Gastrocnemius medialis (tissue), 4 donors: ENCODE measurements around the gene PLEKHA4. TPM values are rescaled to one million over a fixed set of nuclear protein-coding genes. Genes with fewer than 3 reads are reported as not detected.
A peak's percentile ranks its signal among the peaks of the same experiment; 100 is the strongest.

Experiments
- ATAC-seq, 2 donors: fragments of 150-250 bp; one replicate each; pipeline ENCODE4 v1.9.1; 2016
- DNase-seq, 2 donors: peaks; one replicate each; pipeline ENCODE4 v3.0.0-alpha.2; 2019
- H3K27ac ChIP-seq, 4 donors: fragments of 200-600 bp; sonication (generic); 1 replicate in 1 of 4; 2 replicates in 3 of 4; pipeline ENCODE4 v1.5.1; 2016 to 2018; ENCODE audit warnings: mild to moderate bottlenecking in 2 of 4, moderate library complexity in 1 of 4
- H3K27me3 ChIP-seq, 3 donors: fragments of 200-600 bp; sonication (generic) in 2 of 3; 1 replicate in 1 of 3; 2 replicates in 2 of 3; pipeline versions ENCODE4 v1.5.1 to v1.6.0; 2016 to 2019; ENCODE audit warnings: mild to moderate bottlenecking in 1 of 3, moderate library complexity in 1 of 3
- H3K36me3 ChIP-seq, 2 donors: fragments of 200-600 bp; sonication (generic) in 1 of 2; one replicate each; pipeline ENCODE4 v1.5.1; 2017 to 2018
- H3K4me1 ChIP-seq, 2 donors: fragments of 200-600 bp; sonication (generic) in 1 of 2; one replicate each; pipeline ENCODE4 v1.5.1; 2016 to 2017; ENCODE audit warnings: mild to moderate bottlenecking in 2 of 2
- H3K4me3 ChIP-seq, 4 donors: fragments of 200-600 bp; sonication (generic) in 3 of 4; 1 replicate in 1 of 4; 2 replicates in 3 of 4; pipeline ENCODE4 v1.5.1; 2016 to 2019; ENCODE audit warnings: mild to moderate bottlenecking in 2 of 4
- H3K9me3 ChIP-seq, 3 donors: fragments of 200-600 bp; sonication (generic) in 2 of 3; 1 replicate in 1 of 3; 2 replicates in 2 of 3; pipeline ENCODE4 v1.5.1; 2016 to 2019
- CTCF ChIP-seq, 5 experiments: fragments of 450-650 bp in 3 of 5; fragments of 200-600 bp in 2 of 5; sonication (generic) in 2 of 5; IDR thresholded peaks in 4 of 5; conservative IDR thresholded peaks in 1 of 5; 1 replicate in 4 of 5; 2 replicates in 1 of 5; pipeline ENCODE4 v1.5.1; 2016 to 2019; ENCODE audit warnings: antibody characterized with exemption in 5 of 5, mild to moderate bottlenecking in 3 of 5, moderate library complexity in 3 of 5
- POLR2A ChIP-seq, 2 donors: fragments of 450-650 bp; IDR thresholded peaks; one replicate each; pipeline ENCODE4 v1.6.1; 2017; ENCODE audit warnings: antibody characterized with exemption in 2 of 2, mild to moderate bottlenecking in 2 of 2, moderate library complexity in 2 of 2
- in situ Hi-C, 4 donors: fragments of 200-750 bp; cut with MboI; loops; one replicate each; pipeline versions ENCODE4 v1.15.0 to v1.8.0; 2017; ENCODE audit warnings: low sequenced_read_pairs in 4 of 4
- intact Hi-C: fragments of 100-400 bp; cut with DNase I; formaldehyde crosslinking; loops from one replicate; pipeline ENCODE4 v1.15.1; 2023; ENCODE audit warnings: low total_unique reads
- total RNA-seq, 4 donors: library from RNA; depleted of rRNA; stranded (reverse); fragments of >200 nt; gene quantifications; one replicate each; pipeline versions ENCODE4 v1.1.0 to v1.2.3, GENCODE V29; 2016

The PLEKHA4 gene
- total RNA-seq, 4 donors from 2014 or later: 3.4 to 9.7 (median 6.3) TPM

- in situ Hi-C loops: no loop called here
- ATAC-seq: no peak
- TF ChIP-seq CTCF (IDR thresholded peaks at IDR 0.05 in 4 of 5, conservative IDR thresholded peaks at IDR 0.05 in 1 of 5): no peak
- TF ChIP-seq POLR2A (IDR thresholded peaks at IDR 0.05): no peak
- H3K27ac ChIP-seq: no peak overlapping the region
- no peak overlapping the region for H3K4me3 ChIP-seq
- no peaks in the 10 kb centered on the region for H3K9me3 ChIP-seq
- intact Hi-C loops: loop anchor here (2.0 kb wide), 1 partner anchor 22 kb away; no protein-coding TSS in a partner anchor
- no peaks in the 10 kb centered on the region for H3K36me3 ChIP-seq
- DNase-seq: no peak
- H3K27me3 ChIP-seq: no peaks in the 10 kb centered on the region
- no peaks in the 10 kb centered on the region for H3K4me1 ChIP-seq
Measured at GRCh38 chr19:48802623-48803022, 65.8 kb downstream of the PLEKHA4 start.

- H3K27me3 ChIP-seq: no peaks in the 10 kb centered on the region
- no peak overlapping the region for H3K4me3 ChIP-seq
- DNase-seq (no peak), ATAC-seq (no peak)
- H3K9me3 ChIP-seq: no peaks in the 10 kb centered on the region
- TF ChIP-seq POLR2A (IDR thresholded peaks at IDR 0.05) (no peak), CTCF (IDR thresholded peaks at IDR 0.05 in 4 of 5, conservative IDR thresholded peaks at IDR 0.05 in 1 of 5) (no peak)
- in situ Hi-C loops: no loop called here
- H3K4me1 ChIP-seq: peaks cover 0 to 4% of the 10 kb centered on the region in 2 donors
- no peaks in the 10 kb centered on the region for H3K36me3 ChIP-seq
- intact Hi-C loops: loop anchor here (5.0 kb wide), 2 partner anchors 168 to 253 kb away; partner anchors contain the start of gene FTL
- peak overlapping the region in 1 of 4 donors; percentile 38 for H3K27ac ChIP-seq
Measured at GRCh38 chr19:48799358-48800300, 68.8 kb downstream of the PLEKHA4 start.

- in situ Hi-C loops (no loop called here), intact Hi-C loops (loop anchor here (5.0 kb wide), 2 partner anchors 168 to 253 kb away; partner anchors contain the start of gene FTL)
- ATAC-seq: no peak
- peaks cover 0 to 4% of the 10 kb centered on the region in 2 donors for H3K4me1 ChIP-seq
- no peaks in the 10 kb centered on the region for H3K27me3 ChIP-seq
- no peak for TF ChIP-seq POLR2A (IDR thresholded peaks at IDR 0.05)
- TF ChIP-seq CTCF (IDR thresholded peaks at IDR 0.05 in 4 of 5, conservative IDR thresholded peaks at IDR 0.05 in 1 of 5): no peak
- H3K9me3 ChIP-seq: no peaks in the 10 kb centered on the region
- peak overlapping the region in 1 of 4 donors; percentile 38 for H3K27ac ChIP-seq
- H3K4me3 ChIP-seq: no peak overlapping the region
- DNase-seq: no peak
- H3K36me3 ChIP-seq: no peaks in the 10 kb centered on the region
Measured at GRCh38 chr19:48798937-48799336, 69.5 kb downstream of the PLEKHA4 start.

GRCh38 chr19:48797103-48797502 is 71.3 kb downstream of the PLEKHA4 start:
- Histone ChIP-seq H3K9me3 (no peaks in the 10 kb centered on the region), H3K27ac (peak overlapping the region in 2 of 4 donors; percentile 1 to 89), H3K4me1 (peaks cover 0 to 4% of the 10 kb centered on the region in 2 donors), H3K36me3 (no peaks in the 10 kb centered on the region), H3K4me3 (no peak overlapping the region), H3K27me3 (no peaks in the 10 kb centered on the region)
- TF ChIP-seq CTCF (IDR thresholded peaks at IDR 0.05 in 4 of 5, conservative IDR thresholded peaks at IDR 0.05 in 1 of 5): no peak
- TF ChIP-seq POLR2A (IDR thresholded peaks at IDR 0.05): no peak
- no peak for DNase-seq
- no peak for ATAC-seq
- intact Hi-C loops: loop anchor here (5.0 kb wide), 2 partner anchors 170 to 255 kb away; partner anchors contain the start of gene FTL
- in situ Hi-C loops: no loop called here
